Measurements from ENCODE around the gene GRIK2. TPM values are rescaled to one million over a fixed set of nuclear protein-coding genes. Genes with fewer than 3 reads are reported as not detected.

The GRIK2 gene
- total and polyA plus RNA-seq, 7 donors, result 0.25 to 8.9 (median 2.1) TPM; not detected in 2

- Histone ChIP-seq H3K27me3 (no peaks in the 10 kb centered on the region), H3K4me1 (peaks cover 0 to 6% (median 2%) of the 10 kb centered on the region in 4 donors), H3K9me3 (no peaks in the 10 kb centered on the region), H3K27ac (no peak overlapping the region), H3K4me3 (no peak overlapping the region), H3K36me3 (no peaks in the 10 kb centered on the region)
- no peak for TF ChIP-seq POLR2A (IDR thresholded peaks at IDR 0.05)
- TF ChIP-seq EP300 (IDR thresholded peaks at IDR 0.05), result no peak
- no peak for TF ChIP-seq CTCF (IDR thresholded peaks at IDR 0.05)
- no peak for TF ChIP-seq POLR2AphosphoS5 (IDR thresholded peaks at IDR 0.05)
- WGBS, 2 donors, result 73 to 88% methylated on average over 4 of the region's 4 CpGs
- intact Hi-C loops (cut with DNase I), result no loop called here
- no peak for DNase-seq
Measured at GRCh38 chr6:101539510-101540245, 146.2 kb downstream of the GRIK2 start.

GRCh38 chr6:101541894-101542293 is 148.4 kb downstream of the GRIK2 start:
- Histone ChIP-seq H3K4me1 (peaks cover 0 to 6% (median 2%) of the 10 kb centered on the region in 4 donors), H3K9me3 (no peaks in the 10 kb centered on the region), H3K27me3 (no peaks in the 10 kb centered on the region), H3K4me3 (no peak overlapping the region), H3K27ac (no peak overlapping the region), H3K36me3 (no peaks in the 10 kb centered on the region)
- 87% methylated on average over 2 of the region's 2 CpGs for WGBS, 2 donors
- TF ChIP-seq CTCF (IDR thresholded peaks at IDR 0.05) (no peak), POLR2AphosphoS5 (IDR thresholded peaks at IDR 0.05) (no peak), POLR2A (IDR thresholded peaks at IDR 0.05) (no peak), EP300 (IDR thresholded peaks at IDR 0.05) (no peak)
- no peak for DNase-seq
- intact Hi-C loops (cut with DNase I), result no loop called here

GRCh38 chr6:101543796-101544195 is 150.3 kb downstream of the GRIK2 start:
- TF ChIP-seq POLR2AphosphoS5 (IDR thresholded peaks at IDR 0.05), result no peak
- no peak for TF ChIP-seq CTCF (IDR thresholded peaks at IDR 0.05)
- no peak for TF ChIP-seq POLR2A (IDR thresholded peaks at IDR 0.05)
- TF ChIP-seq EP300 (IDR thresholded peaks at IDR 0.05), result no peak
- Histone ChIP-seq H3K27ac (no peak overlapping the region), H3K27me3 (no peaks in the 10 kb centered on the region), H3K9me3 (no peaks in the 10 kb centered on the region), H3K4me1 (peaks cover 0 to 6% (median 2%) of the 10 kb centered on the region in 4 donors), H3K36me3 (no peaks in the 10 kb centered on the region), H3K4me3 (no peak overlapping the region)
- no peak for DNase-seq
- 53 to 54% methylated on average over 1 of the region's 1 CpG for WGBS, 2 donors
- intact Hi-C loops (cut with DNase I), result no loop called here

DNA sequence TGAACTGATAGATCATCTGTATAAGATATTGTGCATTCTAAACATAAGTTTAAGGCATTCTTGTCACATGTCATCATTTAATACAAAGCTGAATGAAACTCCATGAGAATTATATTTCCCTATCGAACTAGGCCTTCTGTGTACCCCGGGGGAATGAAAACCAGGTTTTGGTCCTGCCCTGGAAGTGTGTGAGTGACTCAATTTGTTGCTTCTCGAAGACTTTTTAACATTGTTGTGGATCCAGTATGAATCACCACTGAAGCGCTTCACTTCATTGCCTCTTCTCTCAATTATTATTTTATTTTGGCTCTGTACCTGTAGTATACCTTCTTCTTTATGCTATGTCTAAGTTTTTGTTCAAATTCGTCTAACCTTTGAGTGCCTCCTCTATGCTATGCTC is 150.8 kb downstream of the GRIK2 start:
- 90% methylated on average over 5 of the region's 5 CpGs for WGBS, 2 donors
- no peaks in the 10 kb centered on the region for H3K36me3 ChIP-seq
- TF ChIP-seq POLR2AphosphoS5 (IDR thresholded peaks at IDR 0.05), result no peak
- TF ChIP-seq EP300 (IDR thresholded peaks at IDR 0.05), result no peak
- no peak for TF ChIP-seq POLR2A (IDR thresholded peaks at IDR 0.05)
- no peak for TF ChIP-seq CTCF (IDR thresholded peaks at IDR 0.05)
- no peaks in the 10 kb centered on the region for H3K27me3 ChIP-seq
- peaks cover 0 to 4% (median 0%) of the 10 kb centered on the region in 4 donors for H3K4me1 ChIP-seq
- H3K4me3 ChIP-seq, result no peak overlapping the region
- no peaks in the 10 kb centered on the region for H3K9me3 ChIP-seq
- intact Hi-C loops (cut with DNase I), result no loop called here
- H3K27ac ChIP-seq, result no peak overlapping the region
- no peak for DNase-seq

GRCh38 chr6:101545191-101545590 is 151.7 kb downstream of the GRIK2 start:
- WGBS, 2 donors, result 83 to 85% methylated on average over 3 of the region's 3 CpGs

More at GRCh38 chr6:101545191-101545590, 151.7 kb downstream of the GRIK2 start:
- intact Hi-C loops (cut with DNase I), result no loop called here
- no peak overlapping the region for H3K27ac ChIP-seq
- no peaks in the 10 kb centered on the region for H3K27me3 ChIP-seq
- no peaks in the 10 kb centered on the region for H3K36me3 ChIP-seq
- H3K4me1 ChIP-seq, result no peaks in the 10 kb centered on the region
- TF ChIP-seq POLR2AphosphoS5 (IDR thresholded peaks at IDR 0.05) (no peak), POLR2A (IDR thresholded peaks at IDR 0.05) (no peak), EP300 (IDR thresholded peaks at IDR 0.05) (no peak), CTCF (IDR thresholded peaks at IDR 0.05) (no peak)
- no peak for DNase-seq
- H3K4me3 ChIP-seq, result no peak overlapping the region
- no peaks in the 10 kb centered on the region for H3K9me3 ChIP-seq
